Measurements from ENCODE around the gene TTC28. TPM values are rescaled to one million over a fixed set of nuclear protein-coding genes. Genes with fewer than 3 reads are reported as not detected.
A peak's percentile ranks its signal among the peaks of the same experiment; 100 is the strongest.

TTC28 gene
- total RNA-seq, 1 donor from 2014 or later: 23.2 TPM

DNA sequence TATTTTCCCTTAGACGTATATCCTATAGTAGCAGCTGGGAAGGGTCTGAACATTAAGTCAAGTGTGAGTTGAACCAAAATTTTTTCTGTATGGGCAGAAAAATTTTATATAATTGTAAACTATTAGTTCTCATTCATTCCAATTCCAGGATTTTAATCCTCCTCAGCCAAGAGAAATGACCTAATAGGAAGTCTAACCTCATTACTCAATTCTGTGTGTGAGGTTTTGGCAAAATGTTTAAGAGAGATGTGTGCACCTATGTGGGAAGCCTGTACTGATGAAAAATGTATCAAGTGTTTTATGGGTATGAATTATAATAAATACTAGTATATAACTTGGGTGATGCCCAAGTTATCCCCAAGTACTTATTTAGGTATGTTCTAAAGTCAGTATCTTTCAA is 449.0 kb downstream of the TTC28 start:
- peak; percentile 65 for DNase-seq (ENCODE audit: low read depth)
- peak overlapping the region; percentile 85 for H3K27ac Mint-ChIP-seq (ENCODE audit: unreplicated experiment)
- H3K4me3 Mint-ChIP-seq (ENCODE audit: unreplicated experiment): no peak overlapping the region

GRCh38 chr22:28229566-28230485 is 449.8 kb downstream of the TTC28 start:
- Mint-ChIP-seq H3K9me3 (ENCODE audit: unreplicated experiment) (no peaks in the 10 kb centered on the region), H3K4me3 (ENCODE audit: unreplicated experiment) (no peak overlapping the region), H3K27me3 (ENCODE audit: low read depth, unreplicated experiment) (no peaks in the 10 kb centered on the region), H3K36me3 (ENCODE audit: low read depth, unreplicated experiment) (peaks cover 4% of the 10 kb centered on the region), H3K27ac (ENCODE audit: unreplicated experiment) (peak overlapping the region; percentile 85), H3K4me1 (ENCODE audit: low read depth, unreplicated experiment) (peaks cover 36% of the 10 kb centered on the region)
- Histone ChIP-seq H3K4me1 (ENCODE audit: insufficient read depth, low read length) (peaks cover 15% of the 10 kb centered on the region), H3K79me2 (ENCODE audit: insufficient read depth, low read length) (no peaks in the 10 kb centered on the region), H3K4me3 (ENCODE audit: insufficient read depth, low read depth, low read length) (no peak overlapping the region), H4K20me1 (ENCODE audit: insufficient read depth, low read length) (no peaks in the 10 kb centered on the region), H3K36me3 (ENCODE audit: insufficient read depth, low read length) (no peaks in the 10 kb centered on the region), H3K9me3 (ENCODE audit: insufficient read depth, low read depth, low read length) (no peaks in the 10 kb centered on the region), H2AFZ (ENCODE audit: low read depth, low read length) (no peak overlapping the region), H3K27me3 (ENCODE audit: insufficient read depth, low read length) (no peaks in the 10 kb centered on the region), H3K9ac (ENCODE audit: low read length) (peak overlapping the region; percentile 32), H3K4me2 (ENCODE audit: low read length) (peak overlapping the region; percentile 60), H3K27ac (ENCODE audit: low read depth, low read length) (peak overlapping the region; percentile 62)
- peak; percentile 91 for FAIRE-seq
- no peak for TF ChIP-seq CTCF (IDR thresholded peaks at IDR 0.05; ENCODE audit: insufficient read depth, low read depth, low read length)
- no peak for TF ChIP-seq EZH2 (IDR thresholded peaks at IDR 0.05; ENCODE audit: insufficient read depth, low read length)
- DNase-seq (ENCODE audit: low read depth): peak; percentile 82

More for the DNA sequence above, 449.0 kb downstream of the TTC28 start:
- Mint-ChIP-seq H3K9me3 (ENCODE audit: unreplicated experiment) (no peaks in the 10 kb centered on the region), H3K4me1 (ENCODE audit: low read depth, unreplicated experiment) (peaks cover 36% of the 10 kb centered on the region), H3K36me3 (ENCODE audit: low read depth, unreplicated experiment) (peaks cover 2% of the 10 kb centered on the region), H3K27me3 (ENCODE audit: low read depth, unreplicated experiment) (no peaks in the 10 kb centered on the region)
- Histone ChIP-seq H3K27ac (ENCODE audit: low read depth, low read length) (peak overlapping the region; percentile 62), H3K9ac (ENCODE audit: low read length) (peak overlapping the region; percentile 32), H3K27me3 (ENCODE audit: insufficient read depth, low read length) (no peaks in the 10 kb centered on the region), H3K4me1 (ENCODE audit: insufficient read depth, low read length) (peaks cover 15% of the 10 kb centered on the region), H3K36me3 (ENCODE audit: insufficient read depth, low read length) (no peaks in the 10 kb centered on the region), H3K79me2 (ENCODE audit: insufficient read depth, low read length) (no peaks in the 10 kb centered on the region), H3K9me3 (ENCODE audit: insufficient read depth, low read depth, low read length) (no peaks in the 10 kb centered on the region), H4K20me1 (ENCODE audit: insufficient read depth, low read length) (no peaks in the 10 kb centered on the region), H3K4me3 (ENCODE audit: insufficient read depth, low read depth, low read length) (no peak overlapping the region), H3K4me2 (ENCODE audit: low read length) (peak overlapping the region; percentile 60), H2AFZ (ENCODE audit: low read depth, low read length) (no peak overlapping the region)
- TF ChIP-seq EZH2 (IDR thresholded peaks at IDR 0.05; ENCODE audit: insufficient read depth, low read length) (no peak), CTCF (IDR thresholded peaks at IDR 0.05; ENCODE audit: insufficient read depth, low read depth, low read length) (no peak)
- FAIRE-seq: no peak

DNA sequence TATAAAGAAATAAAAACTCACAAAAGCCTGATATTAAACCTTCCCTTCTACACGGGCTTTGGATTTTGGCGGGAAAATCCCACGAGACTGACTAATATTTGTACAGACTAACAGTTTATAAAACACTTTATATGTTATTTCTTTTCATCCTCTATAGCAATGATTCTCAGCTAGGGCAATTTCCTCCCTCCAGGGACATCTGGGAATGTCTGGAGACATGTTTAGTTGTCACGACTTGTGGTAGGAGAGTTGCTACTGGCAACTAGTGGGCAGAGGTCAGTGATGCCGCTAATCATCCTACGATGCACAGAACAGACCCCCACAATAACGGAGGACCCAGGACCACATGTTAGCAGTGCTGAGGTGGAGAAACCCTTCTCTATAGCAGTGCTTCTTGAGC is 455.8 kb downstream of the TTC28 start:
- DNase-seq (ENCODE audit: low read depth): no peak
- Histone ChIP-seq H3K27ac (ENCODE audit: low read depth, low read length) (no peak overlapping the region), H2AFZ (ENCODE audit: low read depth, low read length) (no peak overlapping the region), H3K9ac (ENCODE audit: low read length) (no peak overlapping the region), H3K4me1 (ENCODE audit: insufficient read depth, low read length) (peaks cover 3% of the 10 kb centered on the region), H3K79me2 (ENCODE audit: insufficient read depth, low read length) (no peaks in the 10 kb centered on the region), H3K9me3 (ENCODE audit: insufficient read depth, low read depth, low read length) (no peaks in the 10 kb centered on the region), H3K36me3 (ENCODE audit: insufficient read depth, low read length) (no peaks in the 10 kb centered on the region), H3K27me3 (ENCODE audit: insufficient read depth, low read length) (no peaks in the 10 kb centered on the region), H3K4me3 (ENCODE audit: insufficient read depth, low read depth, low read length) (no peak overlapping the region), H3K4me2 (ENCODE audit: low read length) (no peak overlapping the region), H4K20me1 (ENCODE audit: insufficient read depth, low read length) (no peaks in the 10 kb centered on the region)
- Mint-ChIP-seq H3K36me3 (ENCODE audit: low read depth, unreplicated experiment) (peaks cover 5% of the 10 kb centered on the region), H3K4me1 (ENCODE audit: low read depth, unreplicated experiment) (peaks cover 3% of the 10 kb centered on the region), H3K9me3 (ENCODE audit: unreplicated experiment) (no peaks in the 10 kb centered on the region), H3K27ac (ENCODE audit: unreplicated experiment) (no peak overlapping the region), H3K4me3 (ENCODE audit: unreplicated experiment) (no peak overlapping the region), H3K27me3 (ENCODE audit: low read depth, unreplicated experiment) (no peaks in the 10 kb centered on the region)
- no peak for FAIRE-seq
- no peak for TF ChIP-seq CTCF (IDR thresholded peaks at IDR 0.05; ENCODE audit: insufficient read depth, low read depth, low read length)
- TF ChIP-seq EZH2 (IDR thresholded peaks at IDR 0.05; ENCODE audit: insufficient read depth, low read length): no peak
